B cell (primary cell): Measurements from ENCODE around the gene FOXN3. TPM values are rescaled to one million over a fixed set of nuclear protein-coding genes. Genes with fewer than 3 reads are reported as not detected.

Source experiments
- ATAC-seq: fragments of 200-7000 bp; cut with Tn5 transposase; one replicate; pipeline ENCODE4 v1.10.0; 2021; ENCODE audit warnings: low read depth, mild to moderate bottlenecking, moderate number of reproducible peaks, moderate library complexity
- CTCF ChIA-PET: fragments of 350-600 bp; sonication (Branson Sonifier 250); formaldehyde crosslinking; loops from one replicate; lab custom pipeline; 2021; ENCODE audit warnings: antibody characterized with exemption, inconsistent platforms; lab: Charles Lee
- POLR2A ChIA-PET: fragments of 350-600 bp; sonication (Branson Sonifier 250); formaldehyde crosslinking; loops from one replicate; lab custom pipeline; 2021; ENCODE audit warnings: antibody characterized with exemption; lab: Charles Lee
- DNase-seq: peaks from one replicate; pipeline ENCODE4 v3.0.0; 2013
- H2AFZ ChIP-seq: 2 replicates; pipeline ENCODE4 v1.6.1; 2012; ENCODE audit warnings: mild to moderate bottlenecking, low read depth, low read length; ENCODE audit not compliant: insufficient read depth, poor library complexity, severe bottlenecking
- H3K27ac ChIP-seq, 2 donors: 1 replicate in 1 of 2; 2 replicates in 1 of 2; pipeline ENCODE4 v1.5.1; 2012 to 2013; ENCODE audit warnings: low read length in 2 of 2, mild to moderate bottlenecking in 2 of 2, moderate library complexity in 1 of 2
- H3K27me3 ChIP-seq, 4 experiments: fragments of 200-600 bp in 1 of 4; sonication (generic) in 1 of 4; replicated peaks in 1 of 4; 1 replicate in 2 of 4; 2 replicates in 2 of 4; pipeline versions ENCODE4 v1.6.1 to v1.7.0; 2013 to 2016; ENCODE audit warnings: low read length in 3 of 4, mild to moderate bottlenecking in 2 of 4, mixed read lengths in 1 of 4, moderate library complexity in 1 of 4; ENCODE audit not compliant: insufficient read depth in 4 of 4, control insufficient read depth in 3 of 4; ENCODE audit errors: control extremely low read depth in 1 of 4
- H3K36me3 ChIP-seq, 2 experiments: replicated peaks in 1 of 2; 1 replicate in 1 of 2; 2 replicates in 1 of 2; pipeline versions ENCODE4 v1.6.1 to v1.7.1; 2013; ENCODE audit warnings: low read length in 1 of 2; ENCODE audit not compliant: insufficient read depth in 2 of 2, control insufficient read depth in 1 of 2; ENCODE audit errors: control extremely low read depth in 1 of 2, extremely low read depth in 1 of 2
- H3K4me1 ChIP-seq, 2 donors: fragments of 200-600 bp in 1 of 2; sonication (generic) in 1 of 2; 1 replicate in 1 of 2; 2 replicates in 1 of 2; pipeline versions ENCODE4 v1.5.1 to v1.6.1; 2013 to 2017; ENCODE audit warnings: low read length in 2 of 2; ENCODE audit not compliant: control insufficient read depth in 2 of 2, insufficient read depth in 2 of 2
- H3K4me2 ChIP-seq: replicated peaks from 2 replicates; pipeline ENCODE3; 2012; ENCODE audit warnings: mild to moderate bottlenecking, low read depth, low read length; ENCODE audit not compliant: poor library complexity, severe bottlenecking
- H3K4me3 ChIP-seq, 5 experiments: fragments of 200-600 bp in 1 of 5; sonication (generic) in 1 of 5; 1 replicate in 3 of 5; 2 replicates in 2 of 5; pipeline versions ENCODE4 v1.5.1 to v1.7.0; 2011 to 2016; ENCODE audit warnings: low read length in 4 of 5, mild to moderate bottlenecking in 4 of 5, low read depth in 2 of 5, control low read depth in 1 of 5, moderate library complexity in 1 of 5; ENCODE audit not compliant: insufficient read depth in 1 of 5; ENCODE audit errors: control extremely low read depth in 1 of 5, extremely low read depth in 1 of 5
- H3K79me2 ChIP-seq: fragments of 200-600 bp; sonication (generic); one replicate; pipeline ENCODE4 v1.6.0; 2016; ENCODE audit warnings: low read length; ENCODE audit not compliant: control insufficient read depth, insufficient read depth
- H3K9ac ChIP-seq: fragments of 200-600 bp; sonication (generic); 2 replicates; pipeline ENCODE4 v1.6.1; 2017; ENCODE audit warnings: mild to moderate bottlenecking, low read length, moderate library complexity
- H3K9me3 ChIP-seq, 3 donors: one replicate each; pipeline versions ENCODE4 v1.6.1 to v1.7.1; 2013; ENCODE audit warnings: low read length in 2 of 3; ENCODE audit not compliant: control insufficient read depth in 2 of 3, insufficient read depth in 1 of 3; ENCODE audit errors: control extremely low read depth in 1 of 3
- H4K20me1 ChIP-seq: 2 replicates; pipeline ENCODE4 v1.6.0; 2012; ENCODE audit warnings: mild to moderate bottlenecking, low read length; ENCODE audit not compliant: insufficient read depth, control insufficient read depth, poor library complexity, severe bottlenecking
- H3K27ac Mint-ChIP-seq: one replicate; pipeline ENCODE4 v1.8.0; 2021; ENCODE audit warnings: mixed read lengths
- H3K27me3 Mint-ChIP-seq: one replicate; pipeline ENCODE4 v1.8.0; 2021; ENCODE audit warnings: mixed read lengths
- H3K4me1 Mint-ChIP-seq: one replicate; pipeline ENCODE4 v1.8.0; 2021; ENCODE audit warnings: mixed read lengths
- H3K4me3 Mint-ChIP-seq: one replicate; pipeline ENCODE4 v1.8.0; 2021; ENCODE audit warnings: mixed read lengths
- H3K9me3 Mint-ChIP-seq: one replicate; pipeline ENCODE4 v1.8.0; 2022; ENCODE audit warnings: mixed read lengths; ENCODE audit not compliant: insufficient read depth
- CTCF ChIP-seq: fragments of 200-600 bp; IDR thresholded peaks from one replicate; pipeline ENCODE4 v1.8.0; 2022; ENCODE audit warnings: antibody characterized with exemption, mild to moderate bottlenecking
- EZH2 ChIP-seq: IDR thresholded peaks from 2 replicates; pipeline ENCODE4 v1.6.1; 2012; ENCODE audit warnings: borderline replicate concordance, low read depth, mild to moderate bottlenecking, moderate library complexity, low read length; ENCODE audit not compliant: insufficient read depth, poor library complexity, severe bottlenecking
- WGBS: methylation state at CpG from one replicate; pipeline ENCODE4 v1.1.5; 2013; ENCODE audit warnings: missing lambda C conversion rate; ENCODE audit not compliant: insufficient coverage; 5-methylcytosine and 5-hydroxymethylcytosine counted together
- intact Hi-C: fragments of 100-400 bp; cut with micrococcal nuclease; formaldehyde crosslinking; loops from one replicate; pipeline ENCODE4 v1.10.0; 2022
- polyA plus RNA-seq: library from polyadenylated mRNA; depleted of rRNA; stranded (reverse); fragments of >200 nt; gene quantifications from 2 replicates; pipeline ENCODE4 v1.2.3, GENCODE V29; 2012
- total RNA-seq, 2 donors: library from RNA; stranded (reverse); fragments of 120-200 nt in 1 of 2; gene quantifications; 1 replicate in 1 of 2; 2 replicates in 1 of 2; pipeline versions ENCODE4 v1.2.3 to v1.2.4, GENCODE V29; 2013 to 2022

FOXN3 gene
- total and polyA plus RNA-seq, 2 donors (not counting 1 experiment from before 2014, with no cell fraction given) = 80.6 to 98.2 TPM

DNA sequence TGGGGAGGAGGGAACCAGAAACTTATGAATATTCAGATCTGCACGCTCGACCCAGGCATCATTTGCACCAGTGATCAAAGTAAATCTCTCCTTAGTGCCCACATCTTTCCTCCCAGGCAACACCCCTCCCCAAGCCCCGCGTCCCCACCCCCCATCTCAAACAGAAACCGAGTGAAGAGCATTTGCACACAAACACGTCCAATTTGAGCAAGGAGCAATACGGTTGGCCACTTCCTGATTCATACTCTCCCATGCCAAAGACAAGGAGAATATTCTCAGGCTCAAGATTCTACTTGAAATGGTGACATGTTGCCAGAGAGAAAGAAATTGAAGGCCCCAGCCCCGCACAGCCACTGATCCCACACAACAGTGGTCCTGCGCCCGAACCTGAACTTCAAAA, 7.1 kb downstream of the FOXN3 start:
- TF ChIP-seq EZH2 = no peak
- TF ChIP-seq CTCF = no peak
- POLR2A ChIA-PET = interaction anchor here (0.7 kb wide), 1 partner anchor 34 kb away, joined by 5 read pairs; no protein-coding TSS in a partner anchor
- intact Hi-C loops = no loop called here
- Histone ChIP-seq H3K9me3 (no peaks in the 10 kb centered on the region), H3K27ac (no peak overlapping the region), H2AFZ (no peak overlapping the region), H3K27me3 (no peaks in the 10 kb centered on the region), H4K20me1 (peaks cover 58% of the 10 kb centered on the region), H3K4me1 (peaks cover 18 to 24% of the 10 kb centered on the region in 2 donors), H3K4me3 (no peak overlapping the region), H3K79me2 (peaks cover 100% of the 10 kb centered on the region), H3K4me2 (peak overlapping the region; percentile 52), H3K36me3 (peaks cover 3 to 61% of the 10 kb centered on the region in 2 experiments), H3K9ac (no peak overlapping the region)
- Mint-ChIP-seq H3K4me1 (peaks cover 67% of the 10 kb centered on the region), H3K27ac (no peak overlapping the region), H3K4me3 (peak overlapping the region; percentile 66), H3K9me3 (no peaks in the 10 kb centered on the region), H3K27me3 (no peaks in the 10 kb centered on the region)
- no peak for ATAC-seq
- DNase-seq = no peak
- CTCF ChIA-PET = interaction anchor here (1.2 kb wide), 1 partner anchor 74 kb away, joined by 3 read pairs; no protein-coding TSS in a partner anchor
- 50% methylated on average over 4 of the region's 10 CpGs for WGBS

DNA sequence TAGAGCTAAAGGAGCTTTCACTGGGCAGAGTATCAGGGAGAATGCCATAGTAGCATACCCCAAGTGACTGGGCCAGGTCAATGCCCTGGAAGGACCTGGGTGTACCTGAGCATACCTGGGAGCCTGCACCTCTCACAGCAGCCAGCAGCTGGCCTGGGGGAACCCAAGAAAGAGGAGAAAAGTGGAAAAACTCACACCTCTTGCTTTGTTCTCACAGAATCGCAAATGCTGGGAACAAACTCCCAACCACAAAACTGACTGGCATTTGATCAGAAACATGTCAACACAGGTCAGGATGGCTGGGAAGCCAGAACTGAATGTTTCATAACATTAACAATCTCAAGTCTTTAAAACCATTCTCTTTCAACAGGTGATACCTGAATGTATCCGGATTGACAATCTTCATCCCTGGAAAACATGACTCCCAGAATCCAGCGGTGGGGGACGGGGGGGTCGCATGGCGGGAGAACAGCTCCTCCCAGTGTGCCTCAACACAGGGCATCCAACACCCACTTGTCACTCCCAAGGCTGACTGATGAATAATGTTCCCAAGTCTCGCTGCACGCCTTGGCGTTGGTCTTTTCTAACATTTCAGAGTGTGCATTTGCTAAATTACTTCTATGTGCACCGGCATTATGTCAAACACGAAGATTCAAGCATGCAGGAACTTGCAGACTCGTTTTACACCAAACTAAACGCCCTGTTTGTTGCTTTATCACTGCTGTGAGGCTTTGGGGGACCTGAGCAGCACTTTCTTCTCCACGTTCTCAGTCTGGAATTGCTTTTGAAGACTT, 7.9 kb downstream of the FOXN3 start:
- no peak overlapping the region for H3K27ac ChIP-seq
- no peak for TF ChIP-seq EZH2
- no peak for TF ChIP-seq CTCF
- peaks cover 18 to 23% of the 10 kb centered on the region in 2 donors for H3K4me1 ChIP-seq
- ChIA-PET CTCF (no interaction called here), POLR2A (no interaction called here)
- H3K9me3 ChIP-seq = no peaks in the 10 kb centered on the region
- H3K27me3 ChIP-seq = no peaks in the 10 kb centered on the region
- DNase-seq (no peak), ATAC-seq (no peak)
- no peak overlapping the region for H3K4me3 Mint-ChIP-seq
- intact Hi-C loops = no loop called here
- H3K36me3 ChIP-seq = peaks cover 3 to 64% of the 10 kb centered on the region in 2 experiments
- peaks cover 64% of the 10 kb centered on the region for H4K20me1 ChIP-seq
- H3K27me3 Mint-ChIP-seq = no peaks in the 10 kb centered on the region
- no peaks in the 10 kb centered on the region for H3K9me3 Mint-ChIP-seq
- H2AFZ ChIP-seq = no peak overlapping the region
- H3K27ac Mint-ChIP-seq = peak overlapping the region; percentile 63
- no peak overlapping the region for H3K9ac ChIP-seq
- WGBS = 89% methylated on average over 10 of the region's 14 CpGs
- H3K4me2 ChIP-seq = peak overlapping the region; percentile 52
- peaks cover 100% of the 10 kb centered on the region for H3K79me2 ChIP-seq
- H3K4me3 ChIP-seq = no peak overlapping the region
- H3K4me1 Mint-ChIP-seq = peaks cover 66% of the 10 kb centered on the region
